Neural progenitor cell (in vitro differentiated cells): Measurements from ENCODE around the gene STEAP1. TPM values are rescaled to one million over a fixed set of nuclear protein-coding genes. Genes with fewer than 3 reads are reported as not detected.

Experiments
- DNase-seq: peaks from one replicate; pipeline ENCODE4 v3.0.0-alpha.2; 2016; ENCODE audit warnings: low spot score
- H2AFZ ChIP-seq: fragments of 200-600 bp; sonication (generic); replicated peaks from 2 replicates; pipeline ENCODE4 v1.6.1; 2016; ENCODE audit warnings: antibody characterized with exemption
- H3F3A ChIP-seq: fragments of 200-600 bp; sonication (generic); 2 replicates; pipeline ENCODE4 v1.6.1; 2016; ENCODE audit warnings: antibody characterized with exemption, low read depth
- H3K27ac ChIP-seq: fragments of 200-600 bp; sonication (generic); 2 replicates; pipeline ENCODE4 v1.5.1; 2016; ENCODE audit warnings: mild to moderate bottlenecking
- H3K27me3 ChIP-seq: fragments of 200-600 bp; sonication (generic); 2 replicates; pipeline ENCODE4 v1.6.1; 2016; ENCODE audit warnings: mild to moderate bottlenecking, moderate library complexity
- H3K36me3 ChIP-seq: fragments of 200-600 bp; sonication (generic); 2 replicates; pipeline ENCODE4 v1.5.1; 2016
- H3K4me1 ChIP-seq: fragments of 200-600 bp; sonication (generic); 2 replicates; pipeline ENCODE4 v1.6.1; 2016; ENCODE audit warnings: mixed run types
- H3K4me2 ChIP-seq: fragments of 200-600 bp; sonication (generic); 2 replicates; pipeline ENCODE4 v1.6.1; 2016
- H3K4me3 ChIP-seq: fragments of 200-600 bp; sonication (generic); 2 replicates; pipeline ENCODE4 v1.5.1; 2016
- H3K79me2 ChIP-seq: fragments of 200-600 bp; sonication (generic); 2 replicates; pipeline ENCODE4 v1.6.1; 2016; ENCODE audit warnings: low read depth
- H3K9ac ChIP-seq: fragments of 200-600 bp; sonication (generic); 2 replicates; pipeline ENCODE4 v1.6.1; 2016
- H3K9me3 ChIP-seq: fragments of 200-600 bp; sonication (generic); 2 replicates; pipeline ENCODE4 v1.5.1; 2016; ENCODE audit warnings: low read depth
- H4K20me1 ChIP-seq: fragments of 200-600 bp; sonication (generic); 2 replicates; pipeline ENCODE4 v1.6.1; 2016; ENCODE audit warnings: low read depth
- H3K27ac Mint-ChIP-seq: 3 replicates; pipeline ENCODE4 v1.8.0; 2021; ENCODE audit warnings: mixed read lengths
- H3K27me3 Mint-ChIP-seq: 2 replicates; pipeline ENCODE4 v1.8.0; 2022; ENCODE audit warnings: low read depth, mild to moderate bottlenecking, inconsistent platforms, moderate library complexity, mixed read lengths; ENCODE audit not compliant: insufficient read depth
- H3K36me3 Mint-ChIP-seq: 3 replicates; pipeline ENCODE4 v1.8.0; 2021; ENCODE audit warnings: mixed read lengths
- H3K4me1 Mint-ChIP-seq: 3 replicates; pipeline ENCODE4 v1.8.0; 2021; ENCODE audit warnings: mixed read lengths
- H3K4me3 Mint-ChIP-seq: 3 replicates; pipeline ENCODE4 v1.8.0; 2021; ENCODE audit warnings: mild to moderate bottlenecking, moderate library complexity, mixed read lengths
- H3K9me3 Mint-ChIP-seq: 3 replicates; pipeline ENCODE4 v1.8.0; 2020; ENCODE audit warnings: mixed read lengths
- CTCF ChIP-seq: fragments of 200-600 bp; sonication (generic); IDR thresholded peaks from 2 replicates; pipeline ENCODE4 v1.5.1; 2017; ENCODE audit warnings: antibody characterized with exemption, mild to moderate bottlenecking
- EZH2 ChIP-seq: fragments of 200-600 bp; sonication (generic); IDR thresholded peaks from 2 replicates; pipeline ENCODE4 v1.6.1; 2017; ENCODE audit warnings: antibody characterized with exemption, mild to moderate bottlenecking, moderate library complexity
- EZH2phosphoT487 ChIP-seq: fragments of 200-600 bp; sonication (generic); IDR thresholded peaks from 2 replicates; pipeline ENCODE4 v1.6.1; 2017; ENCODE audit warnings: antibody characterized with exemption
- total RNA-seq: library from RNA; depleted of rRNA; stranded (reverse); fragments of >200 nt; gene quantifications from 2 replicates; pipeline ENCODE4 v1.2.3, GENCODE V29; 2015; ENCODE audit warnings: low replicate concordance

STEAP1 gene
- total RNA-seq, 1 donor from 2014 or later: 2.3 TPM

GRCh38 chr7:90167361-90167760 is 13.1 kb downstream of the STEAP1 start:
- no peaks in the 10 kb centered on the region for H3K27me3 ChIP-seq

GRCh38 chr7:90169891-90170290 is 15.6 kb downstream of the STEAP1 start:
- H3K4me2 ChIP-seq: no peak overlapping the region
- no peaks in the 10 kb centered on the region for H3K4me1 Mint-ChIP-seq
- H3K4me1 ChIP-seq: no peaks in the 10 kb centered on the region
- H3K4me3 Mint-ChIP-seq: no peak overlapping the region
- peaks cover 2% of the 10 kb centered on the region for H3K27me3 Mint-ChIP-seq
- H3K9ac ChIP-seq: no peak overlapping the region
- no peaks in the 10 kb centered on the region for H3F3A ChIP-seq
- H3K27ac ChIP-seq: no peak overlapping the region
- peaks cover 7% of the 10 kb centered on the region for H3K9me3 Mint-ChIP-seq
- no peak overlapping the region for H3K4me3 ChIP-seq
- TF ChIP-seq CTCF (no peak), EZH2 (no peak), EZH2phosphoT487 (no peak)
- H2AFZ ChIP-seq: no peak overlapping the region
- no peak overlapping the region for H3K27ac Mint-ChIP-seq
- H3K36me3 ChIP-seq: no peaks in the 10 kb centered on the region
- H3K79me2 ChIP-seq: no peaks in the 10 kb centered on the region
- no peaks in the 10 kb centered on the region for H3K36me3 Mint-ChIP-seq
- no peaks in the 10 kb centered on the region for H4K20me1 ChIP-seq
- no peak for DNase-seq
- H3K27me3 ChIP-seq: no peaks in the 10 kb centered on the region
- H3K9me3 ChIP-seq: peaks cover 8% of the 10 kb centered on the region

More at GRCh38 chr7:90167361-90167760, 13.1 kb downstream of the STEAP1 start:
- Histone ChIP-seq H2AFZ (no peak overlapping the region), H3F3A (no peaks in the 10 kb centered on the region), H3K4me2 (no peak overlapping the region), H3K79me2 (no peaks in the 10 kb centered on the region), H3K27ac (no peak overlapping the region), H3K4me3 (no peak overlapping the region), H3K36me3 (no peaks in the 10 kb centered on the region), H4K20me1 (no peaks in the 10 kb centered on the region), H3K9ac (no peak overlapping the region), H3K4me1 (no peaks in the 10 kb centered on the region), H3K9me3 (peaks cover 8% of the 10 kb centered on the region)
- peaks cover 6% of the 10 kb centered on the region for H3K9me3 Mint-ChIP-seq
- peaks cover 2% of the 10 kb centered on the region for H3K27me3 Mint-ChIP-seq
- H3K27ac Mint-ChIP-seq: no peak overlapping the region
- H3K36me3 Mint-ChIP-seq: no peaks in the 10 kb centered on the region
- TF ChIP-seq EZH2 (no peak), CTCF (no peak), EZH2phosphoT487 (no peak)
- H3K4me3 Mint-ChIP-seq: no peak overlapping the region
- no peak for DNase-seq
- H3K4me1 Mint-ChIP-seq: no peaks in the 10 kb centered on the region

GRCh38 chr7:90172121-90172520 is 17.9 kb downstream of the STEAP1 start:
- H4K20me1 ChIP-seq: no peaks in the 10 kb centered on the region
- H3K4me2 ChIP-seq: no peak overlapping the region
- Mint-ChIP-seq H3K27ac (no peak overlapping the region), H3K4me1 (no peaks in the 10 kb centered on the region), H3K27me3 (no peaks in the 10 kb centered on the region), H3K4me3 (no peak overlapping the region), H3K36me3 (no peaks in the 10 kb centered on the region), H3K9me3 (peaks cover 10% of the 10 kb centered on the region)
- no peaks in the 10 kb centered on the region for H3K27me3 ChIP-seq
- H3K79me2 ChIP-seq: no peaks in the 10 kb centered on the region
- H3F3A ChIP-seq: no peaks in the 10 kb centered on the region
- H3K9ac ChIP-seq: no peak overlapping the region
- no peak overlapping the region for H2AFZ ChIP-seq
- no peaks in the 10 kb centered on the region for H3K36me3 ChIP-seq
- peaks cover 8% of the 10 kb centered on the region for H3K9me3 ChIP-seq
- no peak overlapping the region for H3K27ac ChIP-seq
- H3K4me3 ChIP-seq: no peak overlapping the region
- no peak for TF ChIP-seq EZH2phosphoT487
- TF ChIP-seq EZH2: no peak
- TF ChIP-seq CTCF: no peak
- no peaks in the 10 kb centered on the region for H3K4me1 ChIP-seq
- no peak for DNase-seq
